Renal cortical epithelial cell (primary cell): Measurements from ENCODE around the gene PAK4. TPM values are rescaled to one million over a fixed set of nuclear protein-coding genes. Genes with fewer than 3 reads are reported as not detected.
"Not testable (repeated sequence)": the region's sequence is repeated elsewhere in the genome, so short reads cannot be mapped to it uniquely, and the experiment has no call there.

Experiments used
- DNase-seq: peaks from one replicate; pipeline ENCODE4 v3.0.0-alpha.2; 2011; ENCODE audit warnings: low read depth
- total RNA-seq: library from RNA; depleted of rRNA; stranded (reverse); fragments of >200 nt; gene quantifications from 2 replicates; pipeline ENCODE4 v1.2.3, GENCODE V29; 2014

PAK4 gene
- total RNA-seq, 1 donor from 2014 or later: 17.7 TPM

DNA sequence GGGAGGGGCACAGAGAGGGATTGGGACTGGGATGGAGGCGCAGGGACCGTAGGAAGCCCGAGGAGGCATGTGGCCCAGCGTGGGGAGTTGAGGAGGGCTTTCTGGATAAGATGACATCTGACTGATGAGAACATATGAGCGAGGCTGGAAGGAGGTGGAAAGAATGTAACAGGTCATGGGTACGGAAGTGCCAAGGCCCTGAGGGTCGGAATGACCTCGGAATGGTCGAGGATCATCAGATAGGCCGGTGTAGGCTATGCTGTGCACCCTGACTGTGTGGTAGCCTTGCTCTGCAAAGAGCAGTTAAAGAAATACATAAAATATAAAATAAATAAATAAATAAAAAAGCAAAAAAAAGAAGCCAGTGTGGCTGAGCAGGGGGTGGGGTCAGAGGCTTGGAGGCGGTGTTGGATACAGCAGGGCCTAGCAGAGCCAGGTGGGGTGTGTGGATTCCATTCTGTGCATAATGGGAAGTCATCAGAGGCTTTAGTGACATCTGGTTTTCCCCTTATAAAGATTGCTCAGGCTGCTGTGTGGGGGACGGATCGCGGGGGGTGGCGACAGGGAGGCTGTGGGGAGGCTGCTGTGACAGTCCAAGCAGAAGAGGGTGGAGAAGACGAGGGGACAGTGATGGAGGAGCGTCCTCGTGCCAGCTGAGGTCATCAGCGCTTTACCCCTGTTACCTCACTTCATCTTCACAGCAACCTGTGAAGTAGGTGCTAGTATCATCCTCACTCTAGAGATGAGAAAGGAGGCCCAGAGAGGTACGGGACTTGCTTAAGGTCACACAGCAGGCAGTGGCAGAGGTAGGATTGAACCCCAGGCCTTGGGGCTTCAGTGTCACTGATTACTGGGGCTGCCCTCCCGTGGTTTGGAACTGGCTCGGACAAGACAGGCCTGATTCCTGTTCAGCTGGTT is 5.0 kb downstream of the PAK4 start:
- no peak for DNase-seq

DNA sequence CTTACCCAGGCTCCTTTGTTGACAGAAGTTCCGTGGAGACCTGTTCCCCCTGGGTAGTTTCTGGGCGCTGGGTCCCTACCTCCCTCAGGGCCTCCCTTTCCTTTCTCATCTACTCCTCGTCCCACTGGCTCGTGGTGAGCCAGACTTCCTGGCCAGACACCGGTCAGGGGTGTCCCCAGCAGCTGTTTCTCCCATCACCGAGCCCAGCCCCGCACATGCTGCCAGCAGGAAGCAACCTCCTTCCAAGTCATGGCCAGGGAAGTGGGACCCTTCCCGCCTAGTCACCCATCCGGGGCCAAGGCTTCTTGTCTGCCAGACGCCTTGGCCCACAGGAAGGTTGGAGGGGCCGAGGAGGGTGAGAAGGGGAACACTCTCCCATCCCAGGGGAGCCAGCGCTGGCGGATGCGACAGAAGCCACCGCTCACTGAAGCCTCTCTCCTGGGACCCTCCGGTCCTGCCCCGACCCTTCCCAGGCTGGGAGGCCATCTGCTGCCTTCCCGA is 5.7 kb downstream of the PAK4 start:
- DNase-seq: no peak

DNA sequence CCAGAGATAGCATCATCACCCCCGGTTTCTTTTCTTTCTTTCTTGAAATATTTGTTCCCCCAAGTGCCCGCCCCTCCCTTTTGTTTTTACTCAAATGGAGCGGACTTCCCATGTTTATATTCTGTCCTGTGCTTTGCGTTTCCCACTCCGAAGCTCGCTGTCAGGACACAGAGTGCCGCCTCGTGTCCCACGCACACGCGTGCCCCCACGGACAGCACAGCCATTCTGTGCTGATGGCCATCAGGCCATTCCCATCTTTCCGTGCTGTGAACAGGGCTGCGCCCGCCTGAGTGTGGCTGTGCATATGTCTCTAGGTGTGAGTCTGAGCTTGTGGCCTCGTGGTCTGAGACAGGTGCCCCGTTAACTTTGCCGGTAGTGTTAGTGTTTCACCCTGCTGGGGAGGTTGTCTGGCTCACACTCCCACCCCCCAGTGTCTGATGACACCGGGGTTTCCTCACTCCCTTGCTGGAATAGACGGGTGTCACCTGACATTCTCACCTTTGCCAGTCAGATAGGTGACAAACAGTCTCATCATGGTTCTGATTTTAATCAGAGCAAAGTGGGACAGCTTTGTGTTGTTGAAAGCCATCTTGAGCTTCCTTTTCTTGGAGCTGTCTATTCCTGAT is 6.9 kb downstream of the PAK4 start:
- DNase-seq: no peak

DNA sequence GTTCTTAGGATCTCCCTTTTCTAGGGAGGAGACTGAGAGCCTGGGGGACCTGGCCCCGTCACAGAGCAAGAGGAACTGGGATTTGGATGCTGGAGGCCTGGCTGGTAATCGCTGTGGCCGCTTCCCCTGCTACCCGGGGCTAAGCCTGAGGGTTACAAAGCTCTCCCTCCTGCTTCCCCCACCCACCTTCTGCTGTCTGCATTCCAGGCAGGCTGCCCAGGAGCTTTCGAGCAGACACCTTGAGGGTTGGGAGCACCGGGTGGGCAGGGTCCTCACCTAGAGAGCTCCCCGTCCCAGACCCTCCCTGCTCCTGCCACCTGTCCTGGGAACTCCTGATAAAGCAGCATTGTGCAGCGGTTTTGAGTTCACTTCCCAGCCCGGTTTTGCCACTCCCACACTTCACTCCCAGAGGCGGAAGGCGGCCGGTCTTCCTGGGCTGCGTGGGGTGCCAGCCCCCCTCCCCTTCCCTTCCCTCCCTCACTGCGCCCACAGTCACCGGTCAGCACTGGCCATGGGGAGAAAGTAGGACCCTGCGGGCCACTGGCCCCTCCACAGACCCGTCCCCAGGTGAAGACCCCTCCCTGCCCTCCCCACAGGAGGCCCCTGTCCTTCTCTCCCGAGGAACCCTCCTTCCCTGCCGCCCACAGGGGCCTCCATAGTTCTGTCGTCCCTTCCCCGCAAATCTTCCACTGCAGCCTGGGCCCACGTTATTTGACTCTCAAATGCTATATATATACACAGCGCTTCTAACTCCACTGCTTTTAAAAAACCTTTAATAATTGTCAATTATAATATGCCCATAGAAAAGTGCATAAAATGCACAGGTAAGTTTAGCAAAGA is 8.1 kb downstream of the PAK4 start:
- DNase-seq: no peak

DNA sequence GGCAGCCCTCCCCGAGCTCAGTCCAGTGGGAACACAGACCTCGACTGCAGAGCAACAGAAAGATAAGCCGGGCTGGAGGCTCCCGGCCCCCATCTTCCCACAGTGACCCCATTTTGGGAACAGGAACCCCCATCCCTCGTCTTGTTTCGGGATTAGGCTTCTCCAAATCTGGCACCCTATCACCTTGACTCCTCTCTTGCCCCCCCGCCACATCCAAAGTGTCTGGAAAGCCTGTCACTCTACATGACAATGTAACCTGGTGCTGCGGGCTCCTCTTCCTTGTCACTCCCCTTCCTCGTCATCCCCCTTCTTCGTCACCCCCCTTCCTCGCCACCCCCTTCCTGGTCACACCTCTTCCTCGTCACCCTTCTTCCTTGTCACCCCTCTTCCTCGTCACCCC is 10.1 kb downstream of the PAK4 start:
- no peak for DNase-seq

DNA sequence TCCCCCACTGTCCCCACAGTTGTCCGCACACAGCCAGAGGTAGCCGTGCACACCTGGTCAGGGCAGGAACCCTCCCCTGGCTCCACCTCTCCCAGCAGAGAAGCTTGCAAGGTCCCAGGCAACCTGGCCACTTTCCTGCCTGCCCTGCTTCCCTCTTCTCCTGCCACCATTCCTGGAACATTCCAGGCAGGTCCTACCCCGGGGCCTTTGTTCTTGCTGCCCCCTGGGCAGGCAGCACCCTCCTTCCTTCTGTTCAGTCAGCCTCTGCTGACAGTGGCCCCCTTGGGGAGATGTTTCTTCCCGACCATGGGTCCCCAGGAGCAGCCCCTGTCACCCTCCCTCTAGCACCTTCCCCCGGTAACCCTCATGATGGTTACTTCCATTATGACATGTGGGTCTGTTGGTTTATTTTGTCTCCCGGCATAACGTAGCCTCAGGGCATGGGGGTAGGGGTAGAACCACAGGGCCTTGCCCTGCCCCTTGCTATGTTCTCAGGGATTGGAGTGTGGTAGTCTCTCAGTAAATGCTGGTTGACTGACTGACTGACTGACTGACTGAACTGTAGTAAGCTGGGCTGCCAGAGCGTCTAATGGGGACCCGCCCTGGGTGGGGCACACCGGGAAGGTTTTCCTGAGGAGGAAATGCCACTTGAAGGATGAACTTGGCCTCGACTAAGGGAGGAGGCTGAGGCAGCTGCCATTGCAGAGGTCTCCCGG is 10.8 kb downstream of the PAK4 start:
- no peak for DNase-seq

DNA sequence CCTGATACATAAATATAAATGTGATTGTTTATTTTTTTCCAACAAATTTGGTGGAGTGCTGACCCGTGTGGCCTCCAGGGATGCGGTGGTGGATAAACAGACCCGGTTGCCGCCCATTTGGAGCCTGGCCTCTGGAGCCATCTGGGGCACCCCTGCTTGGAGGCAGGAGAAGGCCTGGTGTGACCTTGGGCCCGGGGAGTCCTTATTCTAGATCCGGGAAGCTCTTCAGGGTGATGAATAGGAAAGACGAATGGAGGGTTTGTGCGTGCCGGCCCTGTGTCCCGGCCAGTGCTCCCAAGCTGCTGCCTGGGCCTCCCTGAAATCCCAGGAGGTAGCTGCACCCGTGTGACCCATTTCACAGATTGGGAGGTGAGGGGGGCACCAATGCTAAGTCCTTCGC is 11.5 kb downstream of the PAK4 start:
- DNase-seq: no peak

DNA sequence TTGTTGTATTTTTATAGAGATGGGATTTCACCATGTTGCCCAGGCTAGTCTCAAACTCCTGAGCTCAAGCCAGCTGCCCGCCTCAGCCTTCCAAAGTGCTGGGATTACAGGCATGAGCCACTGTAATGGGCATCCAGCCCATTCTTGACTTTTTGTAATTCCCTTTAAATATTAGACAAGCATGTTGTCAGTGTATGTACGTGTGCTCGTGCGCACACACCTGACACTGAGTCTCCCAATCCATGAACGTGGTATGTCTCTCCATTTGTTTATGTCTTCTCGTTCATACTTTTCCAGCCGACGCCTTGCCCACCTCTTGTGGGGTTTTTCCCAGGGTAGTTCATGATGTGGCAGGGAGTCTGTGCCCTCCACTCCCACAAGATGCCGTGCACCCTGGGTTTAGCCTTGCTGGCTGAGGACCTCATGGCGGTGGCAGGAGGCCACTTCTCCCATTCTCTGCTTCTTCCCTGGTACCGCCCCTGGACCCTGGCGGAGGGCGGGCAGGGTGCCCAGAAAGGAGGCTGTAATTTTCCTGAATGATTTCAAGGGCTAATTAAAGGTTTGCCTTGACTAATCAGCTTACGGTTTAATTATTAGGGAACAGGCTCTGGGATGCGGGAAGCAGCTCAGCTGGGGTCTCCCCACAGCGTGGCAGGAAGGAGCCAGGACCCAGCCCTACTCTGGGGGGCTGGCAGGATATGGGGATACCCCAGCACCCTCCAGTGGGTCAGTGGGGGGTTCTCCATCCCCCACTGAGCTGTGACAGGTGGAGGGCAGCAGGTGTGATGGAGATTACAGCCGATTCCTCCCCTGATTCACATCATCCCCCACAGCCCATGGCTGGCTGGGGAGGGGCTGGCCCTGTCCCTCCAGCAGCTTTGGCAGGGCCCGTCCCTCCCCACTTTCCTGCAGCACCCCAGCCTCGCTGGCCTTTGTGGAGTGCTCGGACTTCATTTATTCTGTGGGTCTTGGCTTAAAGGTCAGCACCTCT is 12.9 kb downstream of the PAK4 start:
- no peak for DNase-seq

DNA sequence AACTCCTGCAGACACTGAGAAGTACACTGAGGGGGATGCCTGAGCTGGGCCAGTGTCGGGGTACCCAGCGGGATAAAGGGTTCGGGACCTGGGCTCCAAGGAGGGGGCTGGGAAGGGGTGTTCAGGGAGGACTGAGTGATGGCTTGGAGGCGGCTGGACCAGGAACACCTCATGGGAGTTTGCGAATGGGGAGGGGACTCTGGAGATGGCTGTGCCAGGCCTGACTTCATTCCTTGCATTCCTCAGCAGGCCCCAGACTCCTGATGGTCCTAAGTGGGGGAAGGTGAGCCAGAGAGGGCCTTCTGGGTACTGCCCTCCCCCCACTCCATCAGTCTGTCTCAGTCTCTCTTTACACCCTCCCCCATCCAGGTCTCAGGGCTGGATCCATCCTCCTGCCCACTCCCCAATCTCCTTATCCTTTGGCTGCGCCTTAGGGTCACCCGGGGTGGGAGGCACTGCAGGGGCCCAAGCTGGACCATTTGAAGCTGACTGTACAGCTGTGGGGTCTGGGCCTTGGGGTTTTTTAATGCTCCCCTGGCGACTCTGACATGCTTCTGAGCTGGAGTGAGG is 13.8 kb downstream of the PAK4 start:
- DNase-seq: no peak

DNA sequence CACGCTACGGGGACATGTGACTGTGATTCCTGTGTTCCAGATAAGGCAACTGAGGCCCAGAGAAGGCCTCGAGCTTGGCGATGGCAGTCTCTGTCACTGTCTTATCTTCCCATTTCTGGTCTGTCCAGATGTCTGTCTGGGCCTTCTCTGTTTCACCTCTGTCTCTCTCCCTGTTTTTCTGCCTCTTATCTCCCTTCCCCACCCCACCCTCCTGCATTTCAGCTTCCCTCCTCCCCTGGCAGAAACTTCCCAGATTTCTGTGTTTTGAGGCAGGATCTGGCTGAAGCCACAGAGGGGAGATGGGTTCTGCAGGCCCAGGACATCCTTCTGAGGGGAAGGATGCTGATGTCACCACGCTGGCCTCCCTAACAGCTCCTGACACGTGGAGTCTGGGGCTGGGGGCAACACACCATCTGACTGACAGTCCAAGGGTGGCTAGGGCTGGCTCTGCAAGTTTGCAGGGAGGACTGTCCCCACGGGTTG is 14.4 kb downstream of the PAK4 start:
- DNase-seq: no peak

DNA sequence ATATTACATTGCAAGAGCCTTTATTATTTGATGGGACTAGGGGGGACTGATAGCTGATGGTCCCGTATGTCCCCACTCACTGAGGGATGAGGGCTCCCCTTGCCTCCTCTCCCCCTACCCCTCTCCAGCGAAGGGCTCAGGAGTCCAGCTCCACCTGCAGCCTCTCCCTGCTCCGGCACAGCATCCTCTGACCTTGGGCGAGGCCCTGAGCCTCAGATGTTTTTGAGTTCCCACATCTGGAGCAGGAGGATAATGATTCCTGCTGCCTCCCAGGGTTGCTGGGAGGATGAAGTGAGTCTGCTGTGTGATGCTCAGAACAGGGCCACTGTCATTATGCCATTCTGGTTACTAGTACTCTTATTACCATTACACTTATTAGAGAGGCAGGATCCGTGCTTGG is 15.0 kb downstream of the PAK4 start:
- DNase-seq: no peak

DNA sequence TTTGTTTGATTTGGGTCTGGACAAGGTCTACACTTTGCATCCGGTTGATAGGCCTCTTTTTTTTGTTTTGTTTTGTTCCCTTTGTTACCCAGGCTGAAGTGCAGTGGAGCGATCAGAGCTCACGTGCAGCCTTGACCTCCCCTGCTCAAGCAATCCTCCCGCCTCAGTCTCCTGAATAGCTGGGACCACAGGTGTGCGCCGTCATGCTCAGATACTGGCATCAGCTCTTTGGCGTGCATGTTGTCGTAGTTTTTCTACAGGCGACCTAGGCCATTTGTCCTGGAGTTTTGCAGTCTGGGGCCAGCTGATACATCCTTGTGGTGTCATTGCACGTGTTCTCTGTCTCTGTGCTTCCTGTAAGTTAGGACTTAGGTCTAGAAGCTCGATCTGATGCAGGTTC is 16.3 kb downstream of the PAK4 start:
- no peak for DNase-seq

DNA sequence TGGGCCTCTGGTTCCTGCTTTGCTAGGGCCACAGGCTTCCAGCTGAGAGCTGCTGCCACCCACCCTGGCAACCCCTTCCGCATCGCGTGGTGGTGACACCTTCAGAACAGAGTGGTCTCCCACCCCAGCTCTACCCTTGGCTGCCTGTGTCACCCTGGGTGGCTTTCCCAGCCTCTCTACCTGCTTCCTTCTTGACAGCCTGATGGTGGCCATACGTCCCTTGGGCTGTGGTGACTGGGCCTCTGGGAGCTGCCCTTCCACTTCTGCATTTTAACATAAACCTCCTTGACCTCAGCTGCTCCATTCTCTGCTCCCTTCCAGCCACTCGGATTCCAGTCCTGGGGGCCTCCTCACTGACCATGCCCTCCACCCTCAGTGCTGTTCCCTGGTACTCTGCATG is 17.0 kb downstream of the PAK4 start:
- no peak for DNase-seq

DNA sequence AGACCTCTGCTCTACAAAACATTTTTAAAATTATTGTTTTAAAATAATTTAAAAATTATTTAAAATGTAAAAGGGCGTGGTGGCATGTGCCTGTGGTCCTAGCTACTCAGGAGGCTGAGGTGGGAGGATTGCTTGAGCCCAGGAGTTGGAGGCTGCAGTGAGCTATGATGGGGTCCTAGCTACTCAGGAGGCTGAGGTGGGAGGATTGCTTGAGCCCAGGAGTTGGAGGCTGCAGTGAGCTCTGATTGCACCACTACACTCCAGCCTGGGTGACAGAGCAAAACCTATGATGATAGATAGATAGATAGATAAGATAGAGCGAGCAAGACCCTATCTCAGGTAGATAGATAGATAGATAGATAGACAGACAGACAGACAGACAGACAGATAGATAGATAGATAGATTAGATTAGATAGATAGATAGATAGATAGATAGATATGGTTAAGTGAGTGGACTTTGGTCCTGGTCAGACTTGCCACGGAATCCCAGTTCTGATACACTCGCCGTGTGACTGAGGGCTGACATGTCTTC is 18.2 kb downstream of the PAK4 start:
- not testable (repeated sequence) for DNase-seq

DNA sequence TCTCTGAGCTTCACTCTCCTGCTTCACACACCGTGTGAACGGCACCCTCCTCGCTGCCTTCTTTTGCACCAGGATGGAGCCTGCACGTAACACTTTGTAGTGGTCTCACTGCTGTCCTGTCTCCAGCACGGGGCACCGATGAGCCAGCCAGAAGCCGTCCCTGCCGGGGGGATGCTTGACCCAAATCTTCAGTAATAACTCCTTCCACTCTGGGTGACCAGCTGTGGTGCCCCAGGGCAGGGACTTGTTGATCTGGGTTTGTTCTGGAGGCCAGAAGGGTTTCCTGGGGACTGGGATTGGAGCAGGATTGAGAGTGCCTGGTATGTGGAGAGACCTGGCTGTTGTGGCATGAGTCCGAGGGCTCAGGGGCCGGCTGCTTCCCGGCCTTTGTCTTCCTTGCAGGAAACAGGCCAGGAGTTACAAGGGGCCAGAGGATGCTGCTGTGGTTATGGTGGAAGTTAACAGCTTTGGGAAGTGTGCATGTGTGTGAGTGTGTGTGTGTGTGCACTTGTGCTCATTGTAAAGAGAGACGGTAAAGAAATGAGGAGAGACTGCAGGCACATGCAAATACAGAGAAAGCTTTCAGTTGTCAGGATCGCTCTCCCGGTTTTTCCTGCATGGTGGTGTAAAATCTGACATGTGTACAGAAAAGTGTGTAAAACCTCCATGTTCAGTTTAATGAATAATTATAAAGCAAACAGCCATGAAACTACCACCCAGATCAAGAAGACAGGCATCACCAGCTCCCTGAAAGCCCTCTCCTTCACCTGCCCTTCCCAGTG is 18.9 kb downstream of the PAK4 start:
- DNase-seq: no peak

DNA sequence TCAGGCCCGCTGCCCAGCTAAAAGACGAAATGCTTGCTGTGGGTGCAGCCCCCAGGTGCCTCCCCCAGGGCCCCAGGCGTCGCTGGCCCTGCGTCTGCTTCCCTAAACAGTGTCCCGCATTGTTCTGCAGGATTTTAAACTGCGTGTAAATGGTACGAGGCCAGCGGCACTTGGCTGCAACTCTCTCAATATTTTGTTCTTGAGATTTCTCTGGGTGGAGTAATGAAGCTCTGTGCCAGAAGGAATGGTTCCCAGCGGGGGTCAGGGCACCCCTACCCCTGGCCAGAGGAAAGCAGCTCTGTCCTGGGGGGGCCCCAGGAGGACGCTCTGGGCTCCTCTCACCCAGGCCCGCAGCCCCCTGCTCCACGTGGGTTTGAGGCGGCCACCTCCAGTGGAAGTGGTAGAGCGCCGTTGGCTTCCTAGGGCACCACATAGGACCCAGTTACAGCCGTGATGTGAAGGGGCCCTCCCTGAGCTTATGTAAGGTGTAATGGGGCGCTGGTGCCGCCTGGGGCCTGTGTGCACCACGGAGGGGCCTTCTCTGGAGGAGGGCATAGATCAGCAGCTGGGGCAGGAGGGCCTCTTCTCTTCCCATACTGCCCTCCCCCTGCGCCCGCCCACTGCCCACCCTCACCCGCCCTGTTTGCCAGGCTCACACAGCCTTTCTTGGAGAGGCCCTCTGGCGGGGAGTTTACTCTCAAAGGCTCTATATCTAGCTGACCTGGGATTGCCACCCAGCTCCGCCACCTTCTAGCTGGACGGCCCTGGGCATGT is 19.8 kb downstream of the PAK4 start:
- DNase-seq: no peak

DNA sequence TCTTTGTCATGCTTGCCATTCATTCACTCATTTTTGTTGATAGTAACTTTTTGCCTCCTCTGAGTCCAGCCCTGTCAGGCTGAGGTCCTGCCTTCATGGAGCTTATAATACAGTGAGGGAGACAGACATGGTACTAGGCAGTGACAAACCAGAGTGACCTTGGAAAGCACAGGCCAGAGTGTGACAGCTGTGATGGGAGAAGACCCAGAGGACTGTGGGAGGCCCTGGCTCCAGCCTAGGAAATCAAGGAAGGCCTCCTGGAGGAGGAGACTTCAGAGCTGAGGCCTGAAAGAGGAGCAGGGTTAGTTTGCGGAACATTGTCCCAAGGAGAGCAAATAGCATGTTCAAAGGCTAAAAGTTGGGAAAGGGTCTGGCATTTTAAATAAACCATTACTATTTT is 20.5 kb downstream of the PAK4 start:
- DNase-seq: no peak
